T-cell (primary cell): ENCODE results near the gene FOXP1. TPM values are rescaled to one million over a fixed set of nuclear protein-coding genes. Genes with fewer than 3 reads are reported as not detected.
A peak's percentile ranks its signal among the peaks of the same experiment; 100 is the strongest.

Experiments used
- ATAC-seq, 4 experiments: fragments of 200-7000 bp in 3 of 4; fragments of 150-1000 bp in 1 of 4; cut with Tn5 transposase; replicated peaks in 1 of 4; 1 replicate in 3 of 4; 2 replicates in 1 of 4; pipeline ENCODE4 v1.10.0; 2021; ENCODE audit warnings: moderate library complexity in 3 of 4, mild to moderate bottlenecking in 2 of 4, moderate number of reproducible peaks in 1 of 4
- CTCF ChIA-PET, 2 donors: fragments of 300-600 bp; sonication (Branson Sonifier 250); formaldehyde crosslinking; loops; one replicate each; lab custom pipeline; 2022; ENCODE audit warnings: antibody characterized with exemption in 2 of 2; lab: Charles Lee
- POLR2A ChIA-PET, 2 donors: fragments of 300-600 bp; sonication (Branson Sonifier 250); formaldehyde crosslinking; loops; one replicate each; lab custom pipeline; 2022; ENCODE audit warnings: antibody characterized with exemption in 2 of 2; lab: Charles Lee
- DNase-seq, 35 experiments: peaks; one replicate each; pipeline versions ENCODE4 v3.0.0 to v3.0.0-alpha.2; 2013 to 2023
- H3K27ac ChIP-seq: one replicate; pipeline ENCODE4 v1.5.1; 2013; ENCODE audit warnings: low read length
- H3K27me3 ChIP-seq, 2 experiments: replicated peaks in 1 of 2; 1 replicate in 1 of 2; 2 replicates in 1 of 2; pipeline versions ENCODE4 v1.6.1 to v1.7.0; 2013; ENCODE audit warnings: low read length in 1 of 2, mixed read lengths in 1 of 2; ENCODE audit not compliant: control insufficient read depth in 2 of 2, insufficient read depth in 2 of 2; ENCODE audit errors: extremely low read depth in 1 of 2
- H3K36me3 ChIP-seq, 2 donors: 1 replicate in 1 of 2; 2 replicates in 1 of 2; pipeline versions ENCODE4 v1.6.1 to v1.7.0; 2013; ENCODE audit warnings: low read length in 1 of 2; ENCODE audit not compliant: control insufficient read depth in 2 of 2, insufficient read depth in 1 of 2; ENCODE audit errors: extremely low read depth in 1 of 2
- H3K4me1 ChIP-seq, 2 experiments: 1 replicate in 1 of 2; 2 replicates in 1 of 2; pipeline versions ENCODE4 v1.6.1 to v1.7.0; 2013; ENCODE audit warnings: low read length in 2 of 2, mixed read lengths in 1 of 2; ENCODE audit not compliant: insufficient read depth in 2 of 2, control insufficient read depth in 1 of 2; ENCODE audit errors: extremely low read depth in 1 of 2
- H3K4me3 ChIP-seq, 2 donors: 1 replicate in 1 of 2; 2 replicates in 1 of 2; pipeline versions ENCODE4 v1.5.1 to v1.7.0; 2013; ENCODE audit warnings: mild to moderate bottlenecking in 2 of 2, low read length in 1 of 2, moderate library complexity in 1 of 2; ENCODE audit not compliant: control insufficient read depth in 1 of 2; ENCODE audit errors: extremely low read depth in 1 of 2
- H3K9me3 ChIP-seq: 2 replicates; pipeline ENCODE4 v1.7.0; 2013
- H3K27ac Mint-ChIP-seq, 2 donors: one replicate each; pipeline ENCODE4 v1.8.0; 2020 to 2021; ENCODE audit warnings: mild to moderate bottlenecking in 2 of 2, mixed read lengths in 2 of 2
- H3K27me3 Mint-ChIP-seq, 2 donors: one replicate each; pipeline ENCODE4 v1.8.0; 2021 to 2022; ENCODE audit warnings: mixed read lengths in 2 of 2
- H3K36me3 Mint-ChIP-seq: one replicate; pipeline ENCODE4 v1.8.0; 2021; ENCODE audit warnings: mixed read lengths
- H3K4me1 Mint-ChIP-seq, 3 donors: one replicate each; pipeline ENCODE4 v1.8.0; 2020 to 2022; ENCODE audit warnings: mixed read lengths in 3 of 3, mild to moderate bottlenecking in 1 of 3
- H3K4me3 Mint-ChIP-seq, 3 donors: one replicate each; pipeline ENCODE4 v1.8.0; 2020 to 2022; ENCODE audit warnings: mild to moderate bottlenecking in 3 of 3, mixed read lengths in 3 of 3, moderate library complexity in 3 of 3
- H3K9me3 Mint-ChIP-seq, 3 donors: one replicate each; pipeline ENCODE4 v1.8.0; 2020 to 2022; ENCODE audit warnings: mixed read lengths in 3 of 3
- WGBS: methylation state at CpG from one replicate; pipeline ENCODE4 v1.1.5; 2013; ENCODE audit warnings: missing lambda C conversion rate; ENCODE audit not compliant: insufficient coverage; 5-methylcytosine and 5-hydroxymethylcytosine counted together
- total RNA-seq, 35 experiments: library from RNA in 6 of 35; stranded (reverse) in 6 of 35; fragments of 120-200 nt in 1 of 35; gene quantifications; one replicate each; pipeline versions ENCODE4 v1.2.1 to v1.2.4 and lab custom pipeline; 2013 to 2026

The FOXP1 gene
- total RNA-seq, 5 donors from 2014 or later (not counting 1 experiment from before 2014, with no cell fraction given), result 258 to 586 (median 290) TPM

DNA sequence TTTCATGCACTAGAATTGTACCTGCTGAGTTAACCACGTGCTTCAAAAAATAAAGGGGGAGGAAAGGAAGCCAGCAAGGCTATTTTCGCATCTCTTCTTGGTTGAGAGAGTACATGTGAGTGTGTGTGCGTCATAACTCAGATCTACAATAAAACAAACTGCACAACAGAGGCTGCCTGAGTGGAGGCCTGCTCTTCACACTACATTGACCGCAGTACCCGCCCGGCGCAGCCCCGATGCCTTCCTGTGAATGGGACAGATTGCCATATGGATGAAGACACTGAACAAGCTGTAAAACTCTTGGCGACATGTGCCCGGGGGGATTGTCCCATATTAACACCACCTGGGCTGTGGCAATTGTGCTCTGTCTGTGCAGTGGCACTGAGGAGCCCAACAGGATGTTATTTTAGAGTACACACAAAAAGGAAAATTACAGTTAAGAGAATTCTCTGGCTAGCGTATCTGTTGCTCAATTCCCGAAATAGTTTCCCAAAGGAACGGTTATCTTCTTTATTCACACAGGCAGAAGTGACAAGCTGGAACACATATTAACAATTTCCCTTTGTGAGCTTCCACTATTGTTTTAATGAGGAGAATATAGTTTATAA, 551.5 kb downstream of the FOXP1 start:
- Histone ChIP-seq H3K36me3 (peaks cover 7 to 53% of the 10 kb centered on the region in 2 donors), H3K27me3 (no peaks in the 10 kb centered on the region), H3K27ac (peak overlapping the region; percentile 2), H3K9me3 (no peaks in the 10 kb centered on the region), H3K4me3 (no peak overlapping the region), H3K4me1 (peaks cover 10 to 30% of the 10 kb centered on the region in 2 experiments)
- Mint-ChIP-seq H3K4me1 (peaks cover 92 to 93% (median 92%) of the 10 kb centered on the region in 3 donors), H3K9me3 (no peaks in the 10 kb centered on the region), H3K27me3 (no peaks in the 10 kb centered on the region), H3K36me3 (peaks cover 67% of the 10 kb centered on the region), H3K27ac (peak overlapping the region; percentile 35 to 36), H3K4me3 (peak overlapping the region in 1 of 3 donors; percentile 21)
- peak; percentile 27 to 77 (median 43) for ATAC-seq
- whole genome bisulfite sequencing, result no CpG with 5 or more reads among the region's 13 CpGs
- peak in 24 of 35 experiments; percentile 5 to 59 (median 22) for DNase-seq
- CTCF ChIA-PET, result interaction anchor here in 1 of 2 donors (0.6 kb wide), 1 partner anchor 33 kb away, joined by 4 read pairs; no protein-coding TSS in a partner anchor
- POLR2A ChIA-PET, result interaction anchor here in 1 of 2 donors (0.6 kb wide), 1 partner anchor 10 kb away, joined by 3 read pairs; no protein-coding TSS in a partner anchor

- no peaks in the 10 kb centered on the region for H3K9me3 Mint-ChIP-seq
- H3K27ac ChIP-seq, result peak overlapping the region; percentile 17
- H3K27ac Mint-ChIP-seq, result peak overlapping the region; percentile 35 to 36
- DNase-seq, result no peak
- H3K4me3 ChIP-seq, result no peak overlapping the region
- peaks cover 64% of the 10 kb centered on the region for H3K36me3 Mint-ChIP-seq
- H3K36me3 ChIP-seq, result peaks cover 7 to 47% of the 10 kb centered on the region in 2 donors
- H3K9me3 ChIP-seq, result no peaks in the 10 kb centered on the region
- H3K4me1 Mint-ChIP-seq, result peaks cover 92 to 93% (median 92%) of the 10 kb centered on the region in 3 donors
- WGBS, result no CpG with 5 or more reads among the region's 1 CpG
- no peaks in the 10 kb centered on the region for H3K27me3 Mint-ChIP-seq
- peaks cover 9 to 30% of the 10 kb centered on the region in 2 experiments for H3K4me1 ChIP-seq
- ChIA-PET POLR2A (interaction anchor here in 1 of 2 donors (0.6 kb wide), 1 partner anchor 50 kb away, joined by 5 read pairs; no protein-coding TSS in a partner anchor), CTCF (no interaction called here)
- no peaks in the 10 kb centered on the region for H3K27me3 ChIP-seq
- H3K4me3 Mint-ChIP-seq, result peak overlapping the region in 1 of 3 donors; percentile 21
- no peak for ATAC-seq
Observed at GRCh38 chr3:71031181-71031580, 552.3 kb downstream of the FOXP1 start.

DNA sequence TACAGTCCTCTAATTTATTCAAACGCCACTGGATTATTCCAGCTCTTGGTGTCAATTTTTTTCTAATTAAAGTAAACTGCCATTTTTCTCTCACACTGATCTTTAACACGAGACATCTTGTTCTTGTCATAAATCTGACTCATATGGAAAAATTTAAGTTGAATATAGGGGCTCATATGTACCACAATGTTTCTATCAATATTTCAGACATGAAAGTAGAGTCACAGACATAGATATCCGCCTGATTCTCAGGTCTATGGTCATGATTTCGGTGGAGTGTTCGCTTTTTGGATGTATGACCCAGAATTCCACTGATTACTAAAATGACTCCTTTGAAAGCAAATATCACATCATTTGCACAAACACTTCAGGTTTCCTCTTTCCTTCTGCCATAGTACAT, 552.8 kb downstream of the FOXP1 start:
- H3K4me3 ChIP-seq, result no peak overlapping the region
- peaks cover 7 to 44% of the 10 kb centered on the region in 2 donors for H3K36me3 ChIP-seq
- H3K27me3 ChIP-seq, result no peaks in the 10 kb centered on the region
- ChIA-PET CTCF (interaction anchor here in 1 of 2 donors (1.4 kb wide), 1 partner anchor 556 kb away, joined by 3 read pairs; no protein-coding TSS in a partner anchor), POLR2A (interaction anchor here in 1 of 2 donors (0.5 to 0.6 kb wide), 2 partner anchors 21 to 50 kb away, joined by 3 to 5 read pairs; no protein-coding TSS in a partner anchor)
- no peaks in the 10 kb centered on the region for H3K9me3 ChIP-seq
- peaks cover 8 to 27% of the 10 kb centered on the region in 2 experiments for H3K4me1 ChIP-seq
- Mint-ChIP-seq H3K4me3 (no peak overlapping the region), H3K27ac (peak overlapping the region; percentile 35 to 36), H3K9me3 (no peaks in the 10 kb centered on the region), H3K36me3 (peaks cover 60% of the 10 kb centered on the region), H3K4me1 (peaks cover 92 to 93% (median 92%) of the 10 kb centered on the region in 3 donors), H3K27me3 (no peaks in the 10 kb centered on the region)
- 93% methylated on average over 3 of the region's 5 CpGs for WGBS
- ATAC-seq (no peak), DNase-seq (no peak)
- H3K27ac ChIP-seq, result peak overlapping the region; percentile 17

DNA sequence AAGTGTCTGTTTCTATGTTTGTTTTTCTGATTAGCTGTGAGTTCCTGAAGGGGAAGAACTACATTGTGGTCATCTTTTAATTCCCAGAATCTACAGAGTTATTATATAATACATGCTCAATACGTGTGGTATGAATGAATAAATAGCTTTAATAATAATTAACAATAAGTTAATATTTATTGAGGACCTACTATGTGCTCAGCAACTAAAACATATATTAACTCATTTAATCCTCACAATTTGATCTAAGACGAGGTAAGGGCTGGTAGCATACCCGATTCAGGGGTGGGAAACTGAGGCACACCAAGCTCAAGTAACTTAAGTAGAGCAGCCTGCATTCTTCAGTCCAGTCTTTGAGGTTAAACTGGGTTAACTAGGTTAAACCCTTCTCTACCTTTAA, 553.8 kb downstream of the FOXP1 start:
- DNase-seq (no peak), ATAC-seq (no peak)
- peaks cover 59% of the 10 kb centered on the region for H3K36me3 Mint-ChIP-seq
- Histone ChIP-seq H3K27me3 (no peaks in the 10 kb centered on the region), H3K27ac (no peak overlapping the region), H3K36me3 (peaks cover 7 to 42% of the 10 kb centered on the region in 2 donors), H3K4me3 (no peak overlapping the region), H3K4me1 (peaks cover 6 to 23% of the 10 kb centered on the region in 2 experiments), H3K9me3 (no peaks in the 10 kb centered on the region)
- H3K27ac Mint-ChIP-seq, result peak overlapping the region in 1 of 2 donors; percentile 53
- H3K9me3 Mint-ChIP-seq, result no peaks in the 10 kb centered on the region
- peaks cover 91 to 92% (median 92%) of the 10 kb centered on the region in 3 donors for H3K4me1 Mint-ChIP-seq
- WGBS, result no CpG with 5 or more reads among the region's 3 CpGs
- no peaks in the 10 kb centered on the region for H3K27me3 Mint-ChIP-seq
- ChIA-PET POLR2A (interaction anchor here in 1 of 2 donors (1.0 kb wide), 1 partner anchor 49 kb away, joined by 16 read pairs; no protein-coding TSS in a partner anchor), CTCF (interaction anchor here (0.8 to 1.4 kb wide), 2 partner anchors 17 to 557 kb away, joined by 3 read pairs; no protein-coding TSS in a partner anchor)
- no peak overlapping the region for H3K4me3 Mint-ChIP-seq

GRCh38 chr3:71028802-71029201, 554.7 kb downstream of the FOXP1 start:
- DNase-seq (no peak), ATAC-seq (no peak)
- Mint-ChIP-seq H3K27ac (peak overlapping the region in 1 of 2 donors; percentile 59), H3K4me3 (no peak overlapping the region), H3K4me1 (peaks cover 91 to 93% (median 92%) of the 10 kb centered on the region in 3 donors), H3K27me3 (no peaks in the 10 kb centered on the region), H3K36me3 (peaks cover 57% of the 10 kb centered on the region), H3K9me3 (no peaks in the 10 kb centered on the region)
- H3K4me1 ChIP-seq, result peaks cover 6 to 15% of the 10 kb centered on the region in 2 experiments
- ChIA-PET CTCF (interaction anchor here (0.5 to 0.8 kb wide), 2 partner anchors 13 to 131 kb away, joined by 3 read pairs; no protein-coding TSS in a partner anchor), POLR2A (interaction anchor here in 1 of 2 donors (1.0 kb wide), 1 partner anchor 48 kb away, joined by 16 read pairs; no protein-coding TSS in a partner anchor)
- H3K27me3 ChIP-seq, result no peaks in the 10 kb centered on the region
- WGBS, result 100% methylated on average over 6 of the region's 7 CpGs
- H3K9me3 ChIP-seq, result no peaks in the 10 kb centered on the region
- peaks cover 7 to 41% of the 10 kb centered on the region in 2 donors for H3K36me3 ChIP-seq
- H3K27ac ChIP-seq, result no peak overlapping the region
- H3K4me3 ChIP-seq, result no peak overlapping the region

DNA sequence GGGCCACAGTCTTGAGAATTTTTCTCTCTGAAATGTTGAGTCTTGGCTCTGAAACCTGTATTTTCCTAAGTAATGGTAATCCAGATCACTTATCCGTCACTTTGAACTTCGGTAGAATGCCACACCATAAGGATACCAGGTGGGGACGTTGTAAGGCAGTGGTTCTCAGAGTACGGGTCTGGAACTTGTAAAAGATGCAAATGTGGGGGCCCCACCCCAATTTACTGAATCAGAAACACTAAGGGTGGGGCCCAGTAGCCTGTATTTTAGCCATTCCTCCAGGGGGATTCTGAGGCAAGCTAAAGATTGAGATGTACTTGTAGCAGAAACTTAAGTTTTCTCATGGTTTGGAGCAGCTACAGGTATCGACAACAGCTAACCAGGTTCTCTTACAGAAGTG, 555.3 kb downstream of the FOXP1 start:
- H3K4me3 ChIP-seq, result no peak overlapping the region
- H3K4me1 Mint-ChIP-seq, result peaks cover 91 to 93% (median 93%) of the 10 kb centered on the region in 3 donors
- peaks cover 6 to 12% of the 10 kb centered on the region in 2 experiments for H3K4me1 ChIP-seq
- H3K27ac ChIP-seq, result no peak overlapping the region
- H3K27me3 ChIP-seq, result no peaks in the 10 kb centered on the region
- ChIA-PET POLR2A (no interaction called here), CTCF (interaction anchor here in 1 of 2 donors (0.8 kb wide), 1 partner anchor 14 kb away, joined by 3 read pairs; no protein-coding TSS in a partner anchor)
- no peak overlapping the region for H3K4me3 Mint-ChIP-seq
- H3K27me3 Mint-ChIP-seq, result no peaks in the 10 kb centered on the region
- ATAC-seq (no peak), DNase-seq (no peak)
- 100% methylated on average over 1 of the region's 5 CpGs for WGBS
- peaks cover 57% of the 10 kb centered on the region for H3K36me3 Mint-ChIP-seq
- no peak overlapping the region for H3K27ac Mint-ChIP-seq
- no peaks in the 10 kb centered on the region for H3K9me3 Mint-ChIP-seq
- no peaks in the 10 kb centered on the region for H3K9me3 ChIP-seq
- H3K36me3 ChIP-seq, result peaks cover 7 to 39% of the 10 kb centered on the region in 2 donors
